Heart right ventricle (tissue), 16 donors: ENCODE measurements around the gene S100A9. TPM values are rescaled to one million over a fixed set of nuclear protein-coding genes. Genes with fewer than 3 reads are reported as not detected.

ENCODE experiments used
- ATAC-seq, 8 donors: fragments of 200-7000 bp; cut with Tn5 transposase; one replicate each; pipeline ENCODE4 v1.9.1; 2020; ENCODE audit warnings: mild to moderate bottlenecking in 8 of 8, moderate library complexity in 8 of 8, moderate number of reproducible peaks in 1 of 8
- DNase-seq, 2 donors: peaks; one replicate each; pipeline ENCODE4 v3.0.0-alpha.2; 2020
- H3K27ac ChIP-seq, 10 donors: fragments of 200-600 bp; sonication (generic) in 2 of 10; one replicate each; pipeline versions ENCODE4 v1.5.0 to v1.8.0; 2020 to 2022; ENCODE audit warnings: mild to moderate bottlenecking in 3 of 10
- H3K27me3 ChIP-seq, 7 donors: fragments of 200-600 bp; one replicate each; pipeline ENCODE4 v1.8.0; 2021 to 2022; ENCODE audit warnings: mild to moderate bottlenecking in 2 of 7
- H3K36me3 ChIP-seq, 9 donors: fragments of 200-600 bp; sonication (generic) in 1 of 9; one replicate each; pipeline versions ENCODE4 v1.5.0 to v1.8.0; 2020 to 2022; ENCODE audit warnings: mild to moderate bottlenecking in 2 of 9
- H3K4me1 ChIP-seq, 9 donors: fragments of 200-600 bp; sonication (generic) in 1 of 9; one replicate each; pipeline versions ENCODE4 v1.5.0 to v1.8.0; 2020 to 2022; ENCODE audit warnings: mild to moderate bottlenecking in 4 of 9
- H3K4me3 ChIP-seq, 10 donors: fragments of 200-600 bp; sonication (generic) in 2 of 10; one replicate each; pipeline versions ENCODE4 v1.5.0 to v1.8.0; 2020 to 2022; ENCODE audit warnings: mild to moderate bottlenecking in 7 of 10, moderate library complexity in 2 of 10
- H3K9me3 ChIP-seq, 11 donors: fragments of 200-600 bp in 10 of 11; sonication (generic) in 2 of 11; one replicate each; pipeline versions ENCODE4 v1.5.0 to v1.8.0; 2013 to 2022; ENCODE audit warnings: mild to moderate bottlenecking in 2 of 11, control low read depth in 1 of 11, moderate library complexity in 1 of 11
- CTCF ChIP-seq, 9 donors: fragments of 200-600 bp; sonication (generic) in 2 of 9; IDR thresholded peaks; one replicate each; pipeline versions ENCODE4 v1.5.0 to v1.8.0; 2021 to 2022; ENCODE audit warnings: antibody characterized with exemption in 9 of 9, mild to moderate bottlenecking in 5 of 9, moderate library complexity in 1 of 9
- WGBS, 2 donors: extraction: QIAGEN DNeasy Blood & Tissue Kit; methylation state at CpG; one replicate each; pipeline ENCODE4 v1.1.7; 2013; ENCODE audit warnings: inconsistent platforms in 1 of 2; 5-methylcytosine and 5-hydroxymethylcytosine counted together
- intact Hi-C, 10 donors: fragments of 100-400 bp; cut with DNase I; formaldehyde crosslinking; loops; one replicate each; pipeline versions ENCODE4 v1.11.1 to v1.14.2; 2022
- long read RNA-seq, 3 donors: library from polyadenylated mRNA; unstranded; transcript quantifications; one replicate each; pipeline ENCODE4 v2.0.0, GENCODE V29; 2020 to 2021
- polyA plus RNA-seq, 2 donors: library from polyadenylated mRNA; stranded (reverse); fragments of 200-250 nt; gene quantifications; one replicate each; pipeline ENCODE4 v1.2.3, GENCODE V29; 2013
- total RNA-seq, 10 donors: library from RNA; stranded (reverse); fragmentation: NEBNext Ultra II Directional in 3 of 10; extraction: Animal tissue kit (Norgen Biotek cat#: 25700) in 3 of 10; gene quantifications; one replicate each; pipeline versions ENCODE4 v1.2.1 to v1.2.4, GENCODE V29; 2021 to 2023
- donor health status: Arrhythmogenic right ventricular cardiomyopathy.
- donor health status: ischemic (EF 13 %, LVEDD 7.1; RV severe dilation, severe dysfunction).
- donor health status: healthy with polysubstance abuse.
- donor health status: DM: no; HTN: yes; CAD: no.
- donor health status: DM: no; HTN: no; CAD: no.
- donor health status: ischemic (EF 25% LVEDD 6.9; RV normal size, moderate dysfunction).
- donor health status: ischemic (EF 25% LVEDD 5.7; RV mildly dilated, moderate dysfunction).
- donor health status: healthy.
- donor health status: DM: yes; HTN: yes; CAD: no.
- donor health status: Ischemic cardiomyopathy.
- donor health status: ischemic (EF 35%, LVEDD 5.7; RV mildly dilated, moderate dysfunction).
- donor health status: nonischemic (EF 11% LVEDD 7.7; RV severe dilation, severe dysfunction).
- donor health status: DM: yes; HTN: yes; CAD: no.
- donor health status: PGD.
- donor health status: ischemic (EF 29% LVEDD 5.4; RV normal size, mild dysfunction).
- donor health status: nonischemic (EF 23%, LVEDD 6.1; RV moderate dilation, normal function).

The S100A9 gene
- 100 to 1,000 TPM in 3 of 10 donors, 10 to 100 TPM in 6, 1 to 10 TPM in 1; 9.9 to 182 (median 36.0) TPM for total RNA-seq
- 100 to 1,000 TPM; 111 to 177 TPM for polyA plus RNA-seq
- long read RNA-seq, donor 1, transcript S100A9-201 (3 exons, 577 nt): major isoform, 11 of 19 reads
- long read RNA-seq, donor 1, partial matches to known transcripts: 8 of 19 reads
- long read RNA-seq, donor 1, other reads (novel, unspliced or antisense): 0 of 19 reads
- long read RNA-seq, donor 2, partial matches to known transcripts: 4 of 5 reads
- long read RNA-seq, donor 2, other reads (novel, unspliced or antisense): 0 of 5 reads
- long read RNA-seq, donor 3: 0 reads

DNA sequence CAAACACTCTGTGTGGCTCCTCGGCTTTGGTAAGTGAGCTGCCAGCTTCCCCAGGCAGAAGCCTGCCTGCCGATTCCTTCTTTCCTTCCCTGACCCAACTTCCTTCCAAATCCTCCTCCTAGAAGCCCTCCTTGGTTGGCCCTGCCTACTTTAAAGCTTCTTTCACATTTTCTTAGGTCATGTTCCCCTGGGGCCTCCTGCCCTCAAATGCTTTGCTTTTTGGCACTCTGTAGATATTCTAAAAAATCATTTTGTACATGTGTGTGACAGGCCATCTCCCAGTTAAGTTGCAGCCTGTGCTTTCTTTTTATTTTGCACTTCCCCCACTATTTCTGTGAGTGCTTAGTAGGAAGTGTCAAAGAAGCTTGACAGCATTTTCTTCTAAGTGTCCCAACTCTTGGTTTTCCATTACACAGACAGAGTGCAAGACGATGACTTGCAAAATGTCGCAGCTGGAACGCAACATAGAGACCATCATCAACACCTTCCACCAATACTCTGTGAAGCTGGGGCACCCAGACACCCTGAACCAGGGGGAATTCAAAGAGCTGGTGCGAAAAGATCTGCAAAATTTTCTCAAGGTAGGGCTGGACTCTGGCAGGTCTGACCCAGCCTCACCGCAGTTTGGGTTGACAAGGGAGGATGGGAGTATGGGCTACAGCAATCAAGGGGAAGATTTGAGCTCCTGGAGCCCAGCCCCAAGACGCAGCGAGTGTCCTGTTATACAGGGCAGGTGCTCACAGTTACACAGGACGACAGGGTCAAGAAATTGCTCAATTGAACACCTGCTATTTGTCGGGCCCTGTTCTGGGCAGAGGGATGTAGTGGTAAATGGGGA, at the start of gene S100A9:
S100A9 (plus strand) TSS at position 2 of the 838 bp plus-strand sequence; CDS start at position 432, 430 bp downstream.
- ATAC-seq (peak in 1 of 8 donors; percentile 31), DNase-seq (no peak)
- intact Hi-C loops: loop anchor here in 4 of 10 donors (5.0 to 10.0 kb wide), 3 partner anchors 49 to 387 kb away; partner anchors contain the start of gene S100A2 (in 3 of the 4)
- 84 to 89% methylated on average over 11 of the region's 11 CpGs for WGBS, 2 donors
- H3K4me1 ChIP-seq: peaks cover 0 to 42% (median 6%) of the 10 kb centered on the region in 9 donors
- no peak for TF ChIP-seq CTCF (IDR thresholded peaks at IDR 0.05)
- H3K9me3 ChIP-seq: no peaks in the 10 kb centered on the region
- H3K4me3 ChIP-seq: peak within 1 kb of the TSS in 4 of 10 donors; percentile 3 to 50 (median 12)
- no peaks in the 10 kb centered on the region for H3K27me3 ChIP-seq
- H3K36me3 ChIP-seq: peaks cover 0 to 5% (median 0%) of the 10 kb centered on the region in 9 donors
- peak within 1 kb of the TSS in 3 of 10 donors; percentile 36 to 86 (median 48) for H3K27ac ChIP-seq

DNA sequence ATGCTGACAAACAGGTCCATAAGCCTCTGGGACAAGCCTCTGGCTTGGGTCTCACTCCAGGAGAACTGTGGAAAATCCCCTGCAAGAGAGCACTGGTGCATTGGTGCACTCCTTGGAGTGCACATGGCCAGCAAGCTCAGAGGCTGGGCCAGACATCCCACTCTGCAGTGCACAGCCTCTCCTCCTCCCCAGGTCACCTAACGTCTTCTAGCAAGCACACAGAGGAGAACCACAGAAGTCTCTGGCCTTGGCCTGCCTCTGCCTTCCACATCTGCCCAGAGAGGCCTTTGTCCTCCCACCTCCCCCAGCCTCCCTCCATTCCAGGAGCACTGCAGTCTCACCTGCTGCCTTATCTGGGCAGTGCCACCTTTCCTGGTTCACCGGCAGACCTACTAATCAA, 49.1 kb upstream of the S100A9 start:
- H3K36me3 ChIP-seq: no peaks in the 10 kb centered on the region
- H3K9me3 ChIP-seq: no peaks in the 10 kb centered on the region
- ATAC-seq (no peak), DNase-seq (no peak)
- no peaks in the 10 kb centered on the region for H3K4me1 ChIP-seq
- 67 to 72% methylated on average over 2 of the region's 2 CpGs for WGBS, 2 donors
- no peak for TF ChIP-seq CTCF (IDR thresholded peaks at IDR 0.05)
- H3K27ac ChIP-seq: no peak overlapping the region
- intact Hi-C loops: no loop called here
- peaks cover 0 to 24% (median 12%) of the 10 kb centered on the region in 7 donors for H3K27me3 ChIP-seq
- no peak overlapping the region for H3K4me3 ChIP-seq

DNA sequence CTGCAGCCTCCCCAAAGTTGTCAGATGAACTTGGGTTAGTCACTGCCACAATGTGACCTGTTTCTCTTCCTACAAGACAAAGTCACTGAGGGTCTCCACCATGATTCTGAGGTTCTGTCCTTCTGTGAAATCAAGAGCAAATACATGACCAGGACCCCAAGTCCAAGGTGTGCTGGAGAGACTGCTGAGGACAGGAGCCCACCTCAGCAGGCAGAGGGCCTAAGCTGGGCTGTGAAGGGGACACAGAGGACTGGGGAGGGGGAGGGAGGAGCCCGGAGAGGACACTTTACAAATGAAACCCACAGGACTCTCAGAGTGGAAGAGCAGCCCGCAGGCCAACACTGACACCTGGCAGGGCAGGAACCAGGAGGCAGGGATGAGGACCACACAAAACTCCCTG, 48.2 kb upstream of the S100A9 start:
- intact Hi-C loops: no loop called here
- 61 to 69% methylated on average over 2 of the region's 2 CpGs for WGBS, 2 donors
- ATAC-seq (no peak), DNase-seq (no peak)
- H3K4me3 ChIP-seq: no peak overlapping the region
- H3K4me1 ChIP-seq: no peaks in the 10 kb centered on the region
- H3K36me3 ChIP-seq: no peaks in the 10 kb centered on the region
- peaks cover 0 to 19% (median 12%) of the 10 kb centered on the region in 7 donors for H3K27me3 ChIP-seq
- H3K9me3 ChIP-seq: no peaks in the 10 kb centered on the region
- no peak overlapping the region for H3K27ac ChIP-seq
- TF ChIP-seq CTCF (IDR thresholded peaks at IDR 0.05): no peak

DNA sequence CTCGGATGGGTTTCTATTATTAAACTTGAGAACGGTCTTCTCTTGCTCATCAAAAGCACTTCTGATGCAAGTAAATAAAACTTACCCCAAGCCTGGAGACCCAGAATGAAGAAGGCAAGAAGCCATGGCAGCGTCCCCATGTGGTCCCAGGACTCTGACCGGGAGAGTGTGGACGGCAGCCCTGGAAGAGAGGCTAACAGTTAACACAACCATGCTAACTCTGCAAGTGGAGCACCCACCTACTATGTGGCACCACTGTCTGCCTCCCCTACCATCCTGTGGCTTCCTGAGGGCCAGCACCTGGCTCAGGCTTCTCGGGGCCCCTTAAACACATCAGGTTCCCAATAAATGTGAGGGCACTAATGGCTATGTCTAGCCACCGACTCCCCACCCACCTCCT, 47.1 kb upstream of the S100A9 start:
- H3K27ac ChIP-seq: no peak overlapping the region
- intact Hi-C loops: no loop called here
- no peak for TF ChIP-seq CTCF (IDR thresholded peaks at IDR 0.05)
- H3K36me3 ChIP-seq: no peaks in the 10 kb centered on the region
- DNase-seq: no peak
- ATAC-seq: no peak
- 64 to 71% methylated on average over 7 of the region's 7 CpGs for WGBS, 2 donors
- H3K4me3 ChIP-seq: no peak overlapping the region
- H3K9me3 ChIP-seq: peaks cover 0 to 6% (median 0%) of the 10 kb centered on the region in 11 donors
- no peaks in the 10 kb centered on the region for H3K4me1 ChIP-seq
- peaks cover 0 to 19% (median 12%) of the 10 kb centered on the region in 7 donors for H3K27me3 ChIP-seq
